Transverse colon (tissue), 4 donors: ENCODE measurements around the gene CHKA. TPM values are rescaled to one million over a fixed set of nuclear protein-coding genes. Genes with fewer than 3 reads are reported as not detected.

Source experiments
- DNase-seq: peaks from one replicate; pipeline ENCODE4 v3.0.0-alpha.2; 2019
- H3K27ac ChIP-seq, 4 donors: fragments of 200-600 bp; sonication (generic); 2 replicates each; pipeline ENCODE4 v1.5.1; 2016 to 2018; ENCODE audit warnings: inconsistent platforms in 4 of 4
- H3K27me3 ChIP-seq: fragments of 200-600 bp; sonication (generic); 2 replicates; pipeline ENCODE4 v1.5.1; 2017; ENCODE audit warnings: inconsistent platforms
- H3K36me3 ChIP-seq, 4 donors: fragments of 200-600 bp; sonication (generic); 2 replicates each; pipeline ENCODE4 v1.5.1; 2017 to 2019; ENCODE audit warnings: inconsistent platforms in 4 of 4
- H3K4me1 ChIP-seq, 4 donors: fragments of 200-600 bp; sonication (generic); 2 replicates each; pipeline ENCODE4 v1.5.1; 2017 to 2020; ENCODE audit warnings: inconsistent platforms in 4 of 4
- H3K4me3 ChIP-seq, 4 donors: fragments of 200-600 bp; sonication (generic); 1 replicate in 1 of 4; 2 replicates in 3 of 4; pipeline versions ENCODE4 v1.5.1 to v1.6.1; 2017 to 2019; ENCODE audit warnings: inconsistent platforms in 4 of 4
- H3K9me3 ChIP-seq, 2 donors: fragments of 200-600 bp; sonication (generic); 2 replicates each; pipeline ENCODE4 v1.5.1; 2017 to 2019; ENCODE audit warnings: inconsistent platforms in 2 of 2
- CTCF ChIP-seq, 5 experiments: fragments of 200-600 bp in 3 of 5; fragments of 450-650 bp in 2 of 5; sonication (generic) in 3 of 5; IDR thresholded peaks; 1 replicate in 2 of 5; 2 replicates in 3 of 5; pipeline ENCODE4 v1.5.1; 2016 to 2017; ENCODE audit warnings: antibody characterized with exemption in 5 of 5, inconsistent platforms in 3 of 5, mild to moderate bottlenecking in 2 of 5, moderate library complexity in 1 of 5
- EP300 ChIP-seq: sonication (generic); formaldehyde crosslinking; IDR thresholded peaks from one replicate; pipeline ENCODE4 v1.6.1; 2017; ENCODE audit warnings: antibody characterized with exemption, low read depth
- POLR2A ChIP-seq: fragments of 450-650 bp; IDR thresholded peaks from one replicate; pipeline ENCODE4 v1.6.1; 2016; ENCODE audit warnings: antibody characterized with exemption, mild to moderate bottlenecking, moderate library complexity
- POLR2AphosphoS5 ChIP-seq, 3 donors: sonication (generic); formaldehyde crosslinking; IDR thresholded peaks; one replicate each; pipeline ENCODE4 v1.6.1; 2016; ENCODE audit warnings: antibody characterized with exemption in 3 of 3
- WGBS, 2 donors: methylation state at CpG; one replicate each; pipeline ENCODE4 v1.1.5; 2018; ENCODE audit warnings: low coverage in 1 of 2; 5-methylcytosine and 5-hydroxymethylcytosine counted together
- in situ Hi-C, 4 donors: fragments of 200-750 bp; cut with MboI; loops; one replicate each; pipeline versions ENCODE4 v1.15.0 to v1.15.1; 2017; ENCODE audit warnings: low sequenced_read_pairs in 3 of 4, low pct_ligation_motif_present in 1 of 4, low pct_unique_long_range_greater_than_20kb in 1 of 4
- intact Hi-C: fragments of 100-400 bp; cut with DNase I; formaldehyde crosslinking; loops from one replicate; pipeline ENCODE4 v1.15.1; 2023; ENCODE audit warnings: low total_unique reads
- total RNA-seq, 4 donors: library from RNA; depleted of rRNA; stranded (reverse); fragments of >200 nt; gene quantifications; one replicate each; pipeline ENCODE4 v1.1.0, GENCODE V29; 2016

The CHKA gene
- total RNA-seq, 4 donors from 2014 or later, result 41.6 to 253 (median 121) TPM

DNA sequence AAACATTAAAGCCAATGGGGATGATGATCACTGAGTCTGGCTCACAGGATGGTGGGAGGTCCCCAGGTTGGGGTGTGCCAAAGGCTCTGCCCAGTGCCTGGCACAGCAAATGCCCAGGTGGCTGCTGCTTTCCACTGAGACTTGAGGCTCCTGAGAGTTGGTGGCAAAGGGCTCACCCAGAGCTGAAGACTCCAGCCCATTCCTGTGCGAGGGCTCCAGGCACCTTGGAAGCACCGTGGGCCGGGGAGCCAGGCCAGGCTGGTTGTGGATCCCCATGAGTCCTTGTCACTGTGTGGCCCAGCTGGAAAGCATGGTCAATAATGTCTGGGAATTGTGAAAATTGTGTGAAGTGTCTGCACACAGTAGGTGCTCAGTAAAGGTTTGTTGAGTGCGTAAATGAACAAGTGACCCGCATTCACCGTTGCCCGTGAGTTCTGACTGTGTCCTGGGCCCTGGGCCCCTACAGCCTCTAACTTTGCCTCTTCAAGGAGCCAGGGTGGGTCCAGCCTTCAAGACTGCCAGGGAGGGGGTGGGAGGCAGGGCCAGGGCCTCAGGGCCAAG is 114.5 kb downstream of the CHKA start:
- Histone ChIP-seq H3K36me3 (no peaks in the 10 kb centered on the region), H3K4me3 (no peak overlapping the region), H3K27me3 (no peaks in the 10 kb centered on the region), H3K27ac (no peak overlapping the region), H3K9me3 (no peaks in the 10 kb centered on the region), H3K4me1 (peaks cover 29 to 59% (median 42%) of the 10 kb centered on the region in 4 donors)
- DNase-seq, result no peak
- WGBS, 2 donors, result 99% methylated on average over 7 of the region's 7 CpGs; no CpG with 5 or more reads in 1 of the 2 donors
- intact Hi-C loops (loop anchor here (10.0 kb wide), 1 partner anchor 198 kb away; no protein-coding TSS in a partner anchor), in situ Hi-C loops (no loop called here)
- TF ChIP-seq CTCF (IDR thresholded peaks at IDR 0.05) (no peak), POLR2A (no peak), POLR2AphosphoS5 (IDR thresholded peaks at IDR 0.05) (no peak), EP300 (no peak)

- in situ Hi-C loops, result no loop called here
- H3K27me3 ChIP-seq, result no peaks in the 10 kb centered on the region
- no peak for DNase-seq
- peak overlapping the region in 2 of 4 donors; percentile 89 to 91 for H3K27ac ChIP-seq
- intact Hi-C loops, result loop anchor here (10.0 kb wide), 1 partner anchor 200 kb away; no protein-coding TSS in a partner anchor
- H3K4me3 ChIP-seq, result peak overlapping the region in 2 of 4 donors; percentile 66 to 85
- 78% methylated on average over 14 of the region's 14 CpGs; no CpG with 5 or more reads in 1 of the 2 donors for WGBS, 2 donors
- no peaks in the 10 kb centered on the region for H3K36me3 ChIP-seq
- H3K9me3 ChIP-seq, result no peaks in the 10 kb centered on the region
- H3K4me1 ChIP-seq, result peaks cover 15 to 40% (median 25%) of the 10 kb centered on the region in 4 donors
- TF ChIP-seq POLR2AphosphoS5 (IDR thresholded peaks at IDR 0.05) (no peak), EP300 (no peak), CTCF (IDR thresholded peaks at IDR 0.05) (no peak), POLR2A (no peak)
Observed at GRCh38 chr11:68004551-68005335, 116.4 kb downstream of the CHKA start.

GRCh38 chr11:68003846-68004550 is 117.2 kb downstream of the CHKA start, which contains the start of gene UNC93B1:
UNC93B1 (minus strand) TSS chr11:68004097; CDS start chr11:68004043, 54 bp downstream.
- WGBS, 2 donors, result 9% methylated on average over 16 of the region's 64 CpGs; no CpG with 5 or more reads in 1 of the 2 donors
- Histone ChIP-seq H3K27me3 (no peaks in the 10 kb centered on the region), H3K36me3 (no peaks in the 10 kb centered on the region), H3K4me1 (peaks cover 8 to 32% (median 17%) of the 10 kb centered on the region in 4 donors), H3K4me3 (peak within 1 kb of the TSS; percentile 57 to 90 (median 76)), H3K9me3 (no peaks in the 10 kb centered on the region), H3K27ac (peak within 1 kb of the TSS; percentile 88 to 91 (median 89))
- TF ChIP-seq EP300 (no peak), POLR2A (peak; percentile 72), POLR2AphosphoS5 (IDR thresholded peaks at IDR 0.05) (peak; percentile 61 to 87 (median 84)), CTCF (IDR thresholded peaks at IDR 0.05) (no peak)
- DNase-seq, result peak; percentile 93
- intact Hi-C loops, result loop anchor here (10.0 kb wide), 1 partner anchor 201 kb away; no protein-coding TSS in a partner anchor
- in situ Hi-C loops, result no loop called here
